Stimulated activated CD4-positive, alpha-beta T cell treated with anti-CD3 and anti-CD28 coated beads, Interleukin-12 subunit alpha, Interleukin-12 subunit beta, amount 100 ng/mL, for 24 hours (primary cell): Measurements from ENCODE around the gene DCAF4.
"Not testable (repeated sequence)": the region's sequence is repeated elsewhere in the genome, so short reads cannot be mapped to it uniquely, and the experiment has no call there.

Experiments used
- DNase-seq, 2 experiments: peaks; one replicate each; pipeline ENCODE4 v3.0.0-alpha.2; 2020; ENCODE audit warnings: low read depth in 2 of 2

The DCAF4 gene

DNA sequence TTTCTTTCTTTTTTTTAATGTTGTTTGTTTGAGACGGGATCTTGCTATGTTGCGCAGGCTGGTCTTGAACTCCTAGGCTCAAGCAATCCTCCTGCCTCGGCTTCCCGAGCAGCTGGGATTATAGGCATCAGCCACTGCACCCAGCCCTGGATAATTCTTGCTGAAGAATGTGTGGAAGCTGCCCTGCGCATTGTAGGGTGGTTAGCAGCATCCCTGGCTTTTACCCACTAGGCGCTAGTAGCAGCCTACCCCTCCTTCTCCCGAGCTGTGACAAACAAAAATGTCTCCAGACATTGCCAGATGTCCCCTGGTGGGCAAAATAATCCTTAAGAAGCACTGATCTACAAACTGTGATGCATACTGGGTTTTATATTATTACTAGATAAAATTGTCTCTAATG is 6.6 kb downstream of the DCAF4 start:
- no peak for DNase-seq

GRCh38 chr14:72939630-72940029 is 13.4 kb downstream of the DCAF4 start:
- DNase-seq, result no peak

DNA sequence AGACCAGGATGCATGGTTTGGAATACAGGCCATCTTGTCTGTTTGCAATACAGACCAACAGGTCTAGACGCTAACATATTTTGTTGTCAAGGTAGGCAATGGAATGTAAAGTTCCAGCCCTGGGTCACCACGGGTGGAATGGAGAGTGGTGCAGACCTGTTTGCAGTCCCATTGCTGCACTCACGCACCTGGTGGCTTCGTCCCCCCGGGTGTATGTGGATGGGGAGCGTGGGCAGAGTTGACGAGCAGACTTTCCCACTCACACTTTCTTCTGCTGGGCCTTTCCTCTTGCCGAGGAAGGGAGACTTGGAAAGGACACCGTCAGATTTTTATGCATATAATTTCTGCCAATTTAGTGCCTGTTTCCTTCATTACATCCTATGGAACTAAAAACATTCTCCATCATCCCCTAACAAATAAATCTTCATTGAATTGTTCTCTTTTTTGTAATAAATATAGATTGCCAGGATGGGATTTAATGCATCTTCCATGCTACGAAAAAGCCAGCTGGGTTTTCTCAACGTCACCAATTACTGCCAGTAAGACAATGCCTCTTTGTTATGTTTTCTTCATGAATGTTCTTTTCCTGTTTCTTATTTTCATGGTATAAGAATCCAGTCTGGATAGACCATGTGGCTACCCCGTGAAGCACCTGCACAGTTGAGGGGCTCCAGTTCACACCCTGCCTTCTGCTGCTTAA is 15.2 kb downstream of the DCAF4 start:
- no peak for DNase-seq

- no peak for DNase-seq
Measured at GRCh38 chr14:72942934-72943333, 16.7 kb downstream of the DCAF4 start.

DNA sequence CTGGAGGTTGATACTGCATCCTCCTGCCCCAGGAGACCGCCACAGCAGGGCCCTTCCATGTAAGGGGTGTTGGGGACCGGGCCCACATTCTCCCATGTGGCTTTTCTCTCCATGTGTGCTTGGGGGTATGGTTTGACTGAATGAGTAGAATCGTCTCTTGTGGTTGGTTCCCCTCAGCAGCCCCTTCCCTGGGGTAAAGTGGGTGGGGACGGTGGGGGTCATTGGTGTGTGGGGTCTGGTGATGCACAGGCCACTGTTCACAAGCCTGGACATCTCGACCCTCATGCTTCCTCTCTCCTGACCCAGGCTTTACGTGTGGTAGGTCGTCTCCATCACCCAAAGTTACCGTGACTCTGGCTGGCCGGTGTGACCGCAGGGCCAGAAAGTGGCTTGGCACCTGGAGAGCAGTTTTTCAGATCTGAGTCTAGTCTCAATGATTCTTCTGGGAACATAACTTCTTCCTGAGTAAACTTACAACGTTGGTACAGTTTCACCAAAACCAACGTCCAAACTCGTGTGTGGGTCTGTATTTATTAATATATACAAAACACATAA is 17.7 kb downstream of the DCAF4 start:
- DNase-seq, result no peak

- no peak for DNase-seq
Measured at GRCh38 chr14:72945356-72946027, 19.2 kb downstream of the DCAF4 start.

GRCh38 chr14:72946491-72946890 is 20.2 kb downstream of the DCAF4 start:
- DNase-seq, result no peak

- DNase-seq, result no peak
Measured at GRCh38 chr14:72947366-72948160, 21.3 kb downstream of the DCAF4 start.

DNA sequence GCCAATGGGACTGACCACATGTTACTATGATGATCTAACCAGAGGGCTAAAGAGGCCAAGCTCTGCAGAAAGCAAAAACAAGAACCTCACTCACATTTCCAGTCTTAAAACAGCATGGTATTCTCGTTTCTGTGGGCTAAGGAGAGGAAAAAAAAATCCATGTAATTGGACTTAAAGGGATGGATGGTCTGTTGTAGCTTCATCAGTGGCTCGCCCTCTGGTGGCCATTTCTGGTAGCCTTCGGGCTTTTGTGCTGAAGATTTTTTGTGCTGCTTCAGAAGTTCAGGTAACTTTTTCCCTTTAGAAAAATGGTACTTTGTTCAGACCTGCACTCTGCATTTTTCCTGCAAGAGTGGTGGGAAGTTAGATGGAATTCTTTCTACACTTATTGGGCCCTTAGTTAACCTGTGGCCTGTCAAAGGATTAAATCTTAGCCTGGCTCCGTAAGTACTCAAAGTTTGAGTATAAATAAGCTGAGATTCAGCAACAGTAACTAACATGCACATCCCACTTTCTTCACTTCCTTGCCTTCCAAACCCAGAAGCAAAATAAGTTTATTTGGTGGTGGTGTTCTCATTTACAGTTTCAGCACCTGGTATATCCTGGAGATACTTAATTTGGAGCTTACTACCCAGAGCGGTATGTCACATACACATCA is 22.3 kb downstream of the DCAF4 start:
- peak; percentile 20 to 68 for DNase-seq

DNA sequence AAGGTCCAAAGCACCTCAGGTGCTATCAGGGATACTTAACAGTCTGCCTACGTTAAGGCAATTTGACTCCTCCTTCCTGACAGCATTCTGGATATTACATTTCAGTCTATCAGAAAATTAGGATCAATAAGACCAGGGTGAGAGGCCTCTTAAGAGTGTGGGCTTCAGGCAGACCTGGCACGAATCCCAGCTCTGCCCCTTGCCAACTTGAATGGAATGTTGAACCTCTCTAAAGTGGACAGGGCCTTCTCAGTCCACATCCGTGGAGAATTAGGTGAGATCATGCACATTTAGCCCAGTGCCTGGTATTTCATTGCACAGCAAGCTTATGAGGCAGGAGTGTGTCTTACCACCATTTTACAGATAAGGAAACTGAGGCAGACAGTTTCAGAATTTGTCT is 25.9 kb downstream of the DCAF4 start:
- DNase-seq, result no peak

GRCh38 chr14:72956741-72957140 is 30.5 kb downstream of the DCAF4 start:
- DNase-seq, result not testable (repeated sequence)

GRCh38 chr14:72957213-72957612 is 30.9 kb downstream of the DCAF4 start:
- no peak for DNase-seq

DNA sequence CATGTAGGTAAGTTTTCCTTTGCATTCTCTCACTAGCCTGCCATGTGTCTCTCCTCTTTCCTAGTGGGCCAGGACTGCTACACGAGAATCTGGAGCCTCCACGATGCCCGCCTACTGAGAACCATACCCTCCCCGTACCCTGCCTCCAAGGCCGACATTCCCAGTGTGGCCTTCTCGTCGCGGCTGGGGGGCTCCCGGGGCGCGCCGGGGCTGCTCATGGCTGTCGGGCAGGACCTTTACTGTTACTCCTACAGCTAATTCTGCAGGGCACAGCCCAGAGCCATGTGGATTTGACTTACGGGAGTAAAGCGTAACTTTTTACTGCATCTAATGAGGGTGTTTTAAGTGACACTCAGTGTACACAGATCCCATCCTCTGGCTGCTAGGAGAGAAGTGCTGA is 32.3 kb downstream of the DCAF4 start:
- no peak for DNase-seq

DNA sequence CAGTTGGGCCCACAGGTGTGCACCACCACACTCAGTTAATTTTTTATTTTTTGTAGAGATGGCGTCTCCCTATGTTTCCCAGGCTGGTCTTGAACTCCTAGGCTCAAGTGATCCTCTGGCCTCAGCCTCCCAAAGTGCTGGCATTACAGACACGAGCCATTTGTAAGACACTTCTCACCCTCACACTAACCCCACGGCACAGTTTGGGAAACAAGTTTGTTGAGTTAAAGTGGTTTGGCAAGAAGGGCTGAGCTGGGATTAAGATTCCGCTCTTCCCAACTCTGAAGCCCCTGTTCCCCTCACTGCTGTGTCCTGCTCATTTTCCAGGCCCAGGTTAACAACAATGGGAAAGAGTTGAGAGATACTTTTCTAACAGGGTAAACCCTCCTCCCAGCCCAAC is 34.8 kb downstream of the DCAF4 start:
- not testable (repeated sequence) for DNase-seq

GRCh38 chr14:72961579-72962335 is 35.5 kb downstream of the DCAF4 start:
- DNase-seq, result no peak

DNA sequence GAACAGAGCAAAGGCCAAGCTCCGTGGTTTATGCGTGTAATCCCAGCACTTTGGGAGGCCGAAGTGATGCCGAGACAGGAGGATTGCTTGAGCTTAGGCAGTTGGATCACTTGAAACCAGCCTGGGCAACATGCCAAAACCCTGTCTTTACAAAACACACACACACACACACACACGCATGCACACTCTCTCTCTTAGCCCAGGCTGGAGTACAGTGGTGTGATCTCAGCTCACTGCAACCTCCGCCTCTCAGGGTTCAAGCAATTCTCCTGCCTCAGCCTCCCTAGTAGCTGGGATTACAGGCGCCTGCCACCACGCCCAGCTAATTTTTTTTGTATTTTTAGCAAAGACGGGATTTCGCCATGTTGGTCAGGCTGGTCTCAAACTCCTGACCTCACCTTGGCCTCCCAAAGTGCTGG is 36.1 kb downstream of the DCAF4 start:
- not testable (repeated sequence) for DNase-seq

- no peak for DNase-seq
Measured at GRCh38 chr14:72962829-72963312, 36.6 kb downstream of the DCAF4 start.

GRCh38 chr14:72965249-72965648 is 39.0 kb downstream of the DCAF4 start:
- DNase-seq, result no peak

DNA sequence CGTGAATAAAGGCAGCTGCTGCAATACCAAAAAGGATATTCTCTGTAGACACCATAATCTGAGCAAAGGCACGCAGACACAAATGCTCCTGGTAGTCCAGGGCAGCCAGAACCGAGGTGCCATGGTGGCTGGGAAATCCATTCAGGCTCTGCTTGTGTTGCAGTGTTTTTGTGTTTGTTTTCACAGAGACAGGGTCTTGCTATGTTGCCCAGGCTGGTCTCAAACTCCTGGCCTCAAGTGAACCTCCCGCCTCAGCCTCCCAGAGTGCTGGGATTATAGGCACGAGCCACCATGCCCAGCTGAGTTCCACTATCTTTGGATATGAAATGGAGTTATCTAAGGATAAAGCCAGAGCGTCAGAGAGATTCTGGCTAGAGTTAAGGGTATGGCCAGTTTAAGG is 39.8 kb downstream of the DCAF4 start:
- no peak for DNase-seq

GRCh38 chr14:72968316-72968715 is 42.1 kb downstream of the DCAF4 start:
- no peak for DNase-seq

DNA sequence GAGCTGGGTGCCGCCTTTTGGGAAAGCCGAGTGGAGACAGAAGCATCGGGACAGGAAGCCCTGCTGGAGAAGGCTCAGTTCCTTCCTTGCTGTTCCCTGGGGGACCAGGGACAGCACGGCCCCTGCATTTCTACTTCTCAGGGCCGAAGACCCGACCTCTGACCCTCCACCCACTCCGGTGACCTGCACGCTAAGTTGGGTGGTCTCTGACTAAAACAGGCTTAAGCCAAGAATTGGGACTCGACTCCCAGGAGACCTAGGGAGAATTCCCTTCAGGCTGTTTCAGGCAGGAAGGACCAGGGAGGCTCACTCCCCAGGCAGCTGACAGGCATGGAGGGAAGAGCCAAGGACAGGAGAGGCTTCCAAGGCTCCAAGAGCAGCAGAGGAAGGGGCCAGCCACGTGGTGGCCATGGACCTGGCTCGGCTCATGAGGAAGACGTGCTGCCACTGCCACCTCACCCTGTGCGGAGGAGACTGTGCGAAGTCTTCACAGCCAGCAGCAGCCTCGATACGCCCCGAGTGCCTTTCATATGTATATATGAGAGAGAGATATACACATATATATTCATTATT is 43.9 kb downstream of the DCAF4 start:
- no peak for DNase-seq
